HL-60 (cell line): ENCODE measurements around the gene IL22RA1.

Experiments
- DNase-seq, 2 experiments: peaks; one replicate each; pipeline ENCODE4 v3.0.0-alpha.2; 2010 to 2020; ENCODE audit warnings: low read depth in 1 of 2, low spot score in 1 of 2
- H3K27ac ChIP-seq: fragments of 250-450 bp; sonication (Bioruptor Pico); replicated peaks from 2 replicates; pipeline ENCODE4 v1.5.1; 2020; ENCODE audit warnings: mild to moderate bottlenecking, moderate library complexity
- H3K27me3 ChIP-seq: fragments of 250-450 bp; sonication (Bioruptor Pico); 2 replicates; pipeline ENCODE4 v1.5.1; 2021; ENCODE audit warnings: mild to moderate bottlenecking, moderate library complexity; ENCODE audit not compliant: insufficient read depth, poor library complexity, severe bottlenecking
- H3K4me3 ChIP-seq: replicated peaks from 2 replicates; pipeline ENCODE4 v1.5.1; 2011; ENCODE audit warnings: mild to moderate bottlenecking, control low read depth, low read length; ENCODE audit not compliant: insufficient read depth
- CTCF ChIP-seq: IDR thresholded peaks from one replicate; pipeline ENCODE4 v1.5.1; 2011; ENCODE audit warnings: low read length, control low read depth, inconsistent platforms; ENCODE audit not compliant: insufficient read depth
- GABPA ChIP-seq: IDR thresholded peaks from 2 replicates; pipeline ENCODE4 v1.6.1; 2012; ENCODE audit warnings: low read depth
- POLR2AphosphoS5 ChIP-seq: IDR thresholded peaks from 2 replicates; pipeline ENCODE4 v1.6.1; 2012; ENCODE audit warnings: low read depth
- REST ChIP-seq: IDR thresholded peaks from 2 replicates; pipeline ENCODE4 v1.6.1; 2012; ENCODE audit warnings: low read depth; ENCODE audit not compliant: insufficient replicate concordance
- SPI1 ChIP-seq: IDR thresholded peaks from 2 replicates; pipeline ENCODE4 v1.6.1; 2012; ENCODE audit warnings: low read depth, mild to moderate bottlenecking, borderline replicate concordance

The IL22RA1 gene

GRCh38 chr1:24092979-24093378 lies 50.0 kb downstream of the IL22RA1 start:
- no peak for DNase-seq
- no peaks in the 10 kb centered on the region for H3K27me3 ChIP-seq
- H3K27ac ChIP-seq: no peak overlapping the region
- no peak overlapping the region for H3K4me3 ChIP-seq
- TF ChIP-seq GABPA: no peak
- TF ChIP-seq CTCF: no peak
- no peak for TF ChIP-seq REST
- no peak for TF ChIP-seq POLR2AphosphoS5
- no peak for TF ChIP-seq SPI1

GRCh38 chr1:24091971-24092482 lies 50.9 kb downstream of the IL22RA1 start:
- Histone ChIP-seq H3K4me3 (no peak overlapping the region), H3K27me3 (no peaks in the 10 kb centered on the region), H3K27ac (no peak overlapping the region)
- TF ChIP-seq CTCF (no peak), REST (no peak), GABPA (no peak), SPI1 (no peak), POLR2AphosphoS5 (no peak)
- DNase-seq: no peak

- DNase-seq: no peak
- no peak overlapping the region for H3K4me3 ChIP-seq
- H3K27ac ChIP-seq: no peak overlapping the region
- no peaks in the 10 kb centered on the region for H3K27me3 ChIP-seq
- no peak for TF ChIP-seq CTCF
These were observed 52.2 kb downstream of the IL22RA1 start for GRCh38 chr1:24090736-24091135.
